T-helper 2 cell treated with Interferon-gamma antibody and Interleukin-4, amounts not matched to agents 5 μg/mL and 100 μg/mL, for 36 hours (primary cell): ENCODE data around the gene ETS1.

Experiments
- DNase-seq: peaks from one replicate; pipeline ENCODE4 v3.0.0; 2021; ENCODE audit warnings: low spot score
- H3K27ac Mint-ChIP-seq: one replicate; pipeline ENCODE4 v1.8.0; 2021; ENCODE audit warnings: mild to moderate bottlenecking, mixed read lengths
- H3K27me3 Mint-ChIP-seq: one replicate; pipeline ENCODE4 v1.8.0; 2021; ENCODE audit warnings: low read depth, mixed read lengths
- H3K36me3 Mint-ChIP-seq: one replicate; pipeline ENCODE4 v1.8.0; 2021; ENCODE audit warnings: low read depth, mixed read lengths
- H3K4me1 Mint-ChIP-seq: one replicate; pipeline ENCODE4 v1.8.0; 2021; ENCODE audit warnings: low read depth, mixed read lengths
- H3K4me3 Mint-ChIP-seq: one replicate; pipeline ENCODE4 v1.8.0; 2022; ENCODE audit warnings: mild to moderate bottlenecking, moderate library complexity, mixed read lengths
- H3K9me3 Mint-ChIP-seq: one replicate; pipeline ENCODE4 v1.8.0; 2021; ENCODE audit warnings: mixed read lengths

Gene ETS1

DNA sequence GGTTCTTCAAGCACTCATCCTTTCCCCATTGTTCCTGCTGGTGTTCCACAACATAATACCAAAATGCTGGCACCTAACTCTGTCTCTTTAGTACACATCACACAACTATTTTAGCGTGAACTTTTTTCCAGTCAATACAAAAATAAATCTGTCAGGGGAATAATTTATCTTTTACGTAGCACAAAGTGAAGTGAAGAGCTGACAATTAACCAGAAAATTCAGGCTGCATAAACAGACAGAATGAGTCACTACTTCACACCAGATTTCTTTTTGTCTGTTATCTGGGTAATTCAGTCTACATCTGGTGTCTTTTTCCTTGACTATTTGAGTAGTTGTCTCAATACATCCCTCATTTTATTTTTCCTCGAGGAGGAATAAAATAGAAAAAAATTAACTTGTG is 7.9 kb upstream of the ETS1 start:
- Mint-ChIP-seq H3K27me3 (peaks cover 9% of the 10 kb centered on the region), H3K27ac (no peak overlapping the region), H3K36me3 (no peaks in the 10 kb centered on the region), H3K4me3 (no peak overlapping the region), H3K4me1 (peaks cover 20% of the 10 kb centered on the region), H3K9me3 (no peaks in the 10 kb centered on the region)
- DNase-seq, result no peak

DNA sequence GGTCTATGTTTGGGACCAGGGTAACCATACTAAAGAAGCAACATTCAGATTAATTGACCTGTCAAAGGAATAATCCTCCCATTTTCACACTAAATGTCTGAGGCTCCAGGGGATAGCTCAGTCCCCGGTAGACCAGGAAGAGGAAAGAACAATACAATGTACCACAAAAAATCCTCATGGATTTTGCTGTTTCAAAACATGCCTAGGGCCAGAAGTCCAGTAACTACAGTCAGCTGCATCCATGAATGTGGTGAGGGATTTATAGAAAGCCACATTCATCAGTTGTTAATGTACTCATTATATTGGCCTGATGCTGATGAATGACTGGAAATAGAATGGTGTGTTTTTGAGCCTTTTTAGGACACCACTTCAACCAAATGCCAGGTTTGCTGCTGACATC is 6.9 kb upstream of the ETS1 start:
- peaks cover 3% of the 10 kb centered on the region for H3K9me3 Mint-ChIP-seq
- no peak overlapping the region for H3K4me3 Mint-ChIP-seq
- peaks cover 17% of the 10 kb centered on the region for H3K27me3 Mint-ChIP-seq

DNA sequence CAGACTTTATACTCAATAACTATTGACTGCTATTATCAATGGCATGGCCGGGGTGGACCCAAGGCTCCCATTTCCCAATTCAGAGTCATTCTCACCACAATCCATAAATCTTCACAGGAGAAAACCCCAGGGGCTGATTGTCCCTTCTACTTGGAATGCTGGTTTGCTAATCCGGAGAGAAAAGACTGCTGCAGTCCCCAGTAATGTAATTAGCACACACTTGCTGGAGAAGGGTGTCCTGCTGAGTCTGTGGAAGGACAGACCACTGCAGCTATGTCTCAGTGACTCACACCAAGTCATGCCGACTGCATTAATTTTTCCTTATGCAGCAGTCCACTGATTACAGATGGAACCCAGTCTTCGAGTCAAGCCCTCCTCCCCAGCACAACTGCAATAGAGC is 5.9 kb upstream of the ETS1 start:
- Mint-ChIP-seq H3K27me3 (peaks cover 18% of the 10 kb centered on the region), H3K36me3 (no peaks in the 10 kb centered on the region), H3K4me3 (no peak overlapping the region), H3K27ac (no peak overlapping the region), H3K9me3 (peaks cover 3% of the 10 kb centered on the region), H3K4me1 (peaks cover 3% of the 10 kb centered on the region)
- no peak for DNase-seq

More for the DNA sequence above, 6.9 kb upstream of the ETS1 start:
- Mint-ChIP-seq H3K27ac (no peak overlapping the region), H3K36me3 (no peaks in the 10 kb centered on the region), H3K4me1 (peaks cover 10% of the 10 kb centered on the region)
- no peak for DNase-seq

DNA sequence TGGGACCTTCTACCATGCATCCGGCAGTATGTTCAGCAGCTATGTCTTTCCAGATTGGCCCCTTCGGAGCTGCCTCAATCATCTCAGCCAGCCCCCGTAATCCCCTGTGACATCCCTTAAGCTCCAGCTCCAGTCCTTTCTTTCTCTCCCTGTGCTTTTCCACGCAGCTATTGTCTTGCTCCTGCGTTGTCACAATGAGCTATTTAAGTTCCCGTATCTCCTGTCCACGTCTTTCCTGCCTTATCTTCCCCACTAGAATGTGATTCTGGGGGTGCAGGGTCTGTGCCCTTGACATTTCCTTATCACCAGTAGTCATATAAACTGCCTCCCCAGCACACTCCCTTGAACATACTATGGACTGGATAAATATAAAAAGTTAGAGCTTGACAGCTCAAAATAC is 5.1 kb upstream of the ETS1 start:
- Mint-ChIP-seq H3K27me3 (peaks cover 19% of the 10 kb centered on the region), H3K4me1 (peaks cover 3% of the 10 kb centered on the region), H3K9me3 (peaks cover 3% of the 10 kb centered on the region), H3K27ac (no peak overlapping the region), H3K4me3 (no peak overlapping the region), H3K36me3 (no peaks in the 10 kb centered on the region)
- DNase-seq, result no peak

DNA sequence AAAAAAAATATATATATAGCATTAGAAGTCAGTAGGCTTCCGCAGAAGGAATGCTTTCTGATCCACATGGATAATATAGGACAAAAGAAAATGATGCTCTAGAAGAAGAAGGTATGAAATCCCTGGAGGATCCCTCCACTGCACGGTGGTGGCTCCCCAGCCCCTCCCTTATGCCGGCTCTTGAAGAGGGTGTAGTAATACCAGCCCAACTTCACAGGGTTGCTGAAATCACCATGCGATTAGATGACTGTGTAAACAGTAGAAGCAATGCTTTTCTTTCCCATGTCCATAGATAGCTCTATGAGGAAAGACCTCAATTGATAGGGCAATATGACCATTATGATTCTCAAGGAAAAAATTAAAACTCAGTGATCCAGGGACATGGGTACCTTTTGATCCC is 3.2 kb upstream of the ETS1 start:
- no peak for DNase-seq
- Mint-ChIP-seq H3K27ac (no peak overlapping the region), H3K4me1 (no peaks in the 10 kb centered on the region), H3K4me3 (no peak overlapping the region), H3K9me3 (peaks cover 3% of the 10 kb centered on the region), H3K36me3 (no peaks in the 10 kb centered on the region), H3K27me3 (peaks cover 28% of the 10 kb centered on the region)

DNA sequence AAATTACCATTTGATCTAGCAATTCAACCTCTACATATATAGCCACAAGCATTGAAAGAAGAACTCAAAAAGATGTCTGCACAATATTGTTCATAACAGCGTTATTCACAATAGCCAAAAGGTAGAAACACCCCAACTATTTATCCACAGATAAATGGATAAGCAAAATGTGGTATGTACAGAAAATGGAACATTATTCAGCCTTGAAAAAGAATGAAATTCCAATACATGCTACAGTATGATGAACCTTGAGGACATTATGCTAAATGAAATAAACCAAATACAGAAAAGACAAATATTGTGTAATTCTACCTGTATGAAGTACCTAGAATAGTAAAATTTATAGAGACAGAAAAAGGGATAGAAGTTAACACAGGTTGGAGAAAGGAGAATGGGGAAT is 2.6 kb upstream of the ETS1 start:
- no peak for DNase-seq
- Mint-ChIP-seq H3K36me3 (no peaks in the 10 kb centered on the region), H3K4me1 (no peaks in the 10 kb centered on the region), H3K9me3 (peaks cover 3% of the 10 kb centered on the region), H3K27ac (no peak overlapping the region), H3K4me3 (no peak overlapping the region), H3K27me3 (peaks cover 30% of the 10 kb centered on the region)

DNA sequence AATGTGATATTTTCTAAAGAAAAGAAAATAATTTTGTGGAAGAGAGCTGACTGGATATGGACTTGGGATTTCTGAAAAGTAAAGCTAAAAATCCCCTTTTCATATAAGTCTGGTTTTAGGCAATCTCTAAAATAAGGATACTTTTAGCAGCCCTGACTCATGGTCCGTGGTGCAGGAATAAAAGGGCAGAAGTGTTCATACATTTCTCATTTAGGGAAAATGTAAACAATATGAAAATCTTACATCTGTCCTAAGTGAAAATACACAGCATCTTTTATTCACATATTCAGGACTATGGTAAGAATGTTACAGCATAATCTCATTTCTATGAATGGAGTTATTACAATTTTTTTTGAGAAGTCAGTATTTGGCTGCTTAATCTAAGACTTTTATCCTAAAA is 735 bp upstream of the ETS1 start:
- H3K27me3 Mint-ChIP-seq, result peaks cover 34% of the 10 kb centered on the region
- H3K27ac Mint-ChIP-seq, result no peak overlapping the region
- peaks cover 2% of the 10 kb centered on the region for H3K4me1 Mint-ChIP-seq
- DNase-seq, result no peak
- peaks cover 3% of the 10 kb centered on the region for H3K9me3 Mint-ChIP-seq
- no peak overlapping the region for H3K4me3 Mint-ChIP-seq
- no peaks in the 10 kb centered on the region for H3K36me3 Mint-ChIP-seq

DNA sequence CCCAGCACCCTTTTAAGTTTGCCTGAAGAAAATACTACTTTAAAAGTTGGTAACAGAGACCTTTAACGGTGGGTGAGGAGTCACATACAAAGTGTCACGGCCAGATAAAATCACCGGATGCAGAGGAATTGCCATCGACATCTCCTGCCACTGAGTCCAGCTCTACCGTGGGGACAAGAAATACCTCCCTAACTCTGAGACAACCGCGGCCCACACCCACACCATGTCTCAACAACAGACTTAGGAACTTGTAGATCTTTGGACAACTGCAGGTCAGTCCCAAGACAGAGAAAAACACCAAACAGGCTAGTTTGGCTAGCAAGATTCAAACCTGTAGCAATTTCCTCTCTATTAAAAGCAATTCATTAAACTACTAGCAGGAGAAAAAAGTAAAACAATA is 669 bp downstream of the ETS1 start:
- Mint-ChIP-seq H3K36me3 (no peaks in the 10 kb centered on the region), H3K27me3 (peaks cover 34% of the 10 kb centered on the region), H3K4me1 (peaks cover 5% of the 10 kb centered on the region), H3K27ac (no peak overlapping the region), H3K9me3 (peaks cover 3% of the 10 kb centered on the region), H3K4me3 (no peak overlapping the region)
- no peak for DNase-seq

DNA sequence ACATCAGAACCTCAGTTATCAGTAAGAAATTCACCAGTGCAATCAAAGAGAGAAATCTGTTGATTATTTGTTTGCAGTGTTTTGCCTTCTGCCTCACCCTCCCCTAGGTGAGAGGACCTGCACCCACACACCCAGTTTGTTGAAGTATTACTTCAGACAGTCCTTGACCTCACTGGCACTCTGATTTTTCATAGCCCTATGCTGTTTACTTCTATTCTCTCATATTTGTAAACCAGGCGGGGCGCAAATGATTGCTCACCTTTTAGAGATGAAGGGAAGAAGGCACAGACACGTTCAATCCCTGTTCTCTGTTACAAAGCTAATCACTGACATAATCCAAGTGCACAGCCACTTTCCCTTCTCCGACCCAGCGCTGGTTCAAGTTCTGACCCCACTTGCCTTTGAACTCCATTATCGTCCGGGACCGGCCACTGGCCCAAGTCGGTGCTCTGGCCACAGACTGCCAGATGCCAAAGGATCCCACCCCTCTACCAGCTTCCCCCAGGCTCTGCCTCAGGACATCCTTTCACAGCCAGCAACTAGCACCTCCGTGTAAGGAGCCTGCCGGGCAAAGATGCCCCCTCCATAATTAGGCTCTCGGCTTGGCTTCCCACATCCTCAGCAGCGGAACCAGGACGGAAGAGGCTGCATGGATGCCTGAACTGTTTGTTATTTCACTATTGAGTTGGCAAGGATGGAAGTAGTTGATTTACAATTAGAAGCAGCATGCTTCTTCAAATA is 1.7 kb downstream of the ETS1 start:
- H3K4me3 Mint-ChIP-seq, result no peak overlapping the region
- no peaks in the 10 kb centered on the region for H3K36me3 Mint-ChIP-seq
- H3K27me3 Mint-ChIP-seq, result peaks cover 30% of the 10 kb centered on the region
- no peak for DNase-seq
- H3K4me1 Mint-ChIP-seq, result peaks cover 6% of the 10 kb centered on the region
- peaks cover 3% of the 10 kb centered on the region for H3K9me3 Mint-ChIP-seq
- no peak overlapping the region for H3K27ac Mint-ChIP-seq

DNA sequence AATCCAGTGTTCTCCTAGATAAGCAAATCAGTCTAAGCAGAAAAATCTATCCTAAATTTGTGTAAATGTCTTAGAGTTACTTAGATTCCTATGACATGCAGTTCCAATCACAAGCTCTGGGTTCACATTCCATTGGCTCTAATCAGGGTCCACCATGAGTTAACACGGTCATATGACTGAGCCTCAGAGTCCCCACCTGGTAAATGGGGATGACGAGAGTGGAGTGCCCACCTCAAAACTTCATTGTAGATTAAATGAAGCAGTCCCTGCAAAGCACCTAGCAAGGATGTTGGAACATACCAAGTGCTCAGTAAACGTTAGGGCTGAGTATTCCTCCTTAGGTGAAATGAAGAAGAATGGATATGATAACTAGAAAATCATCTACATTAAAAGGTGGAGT is 3.1 kb downstream of the ETS1 start:
- Mint-ChIP-seq H3K36me3 (no peaks in the 10 kb centered on the region), H3K4me3 (no peak overlapping the region), H3K4me1 (peaks cover 17% of the 10 kb centered on the region), H3K9me3 (no peaks in the 10 kb centered on the region), H3K27ac (no peak overlapping the region), H3K27me3 (peaks cover 20% of the 10 kb centered on the region)
- DNase-seq, result no peak

DNA sequence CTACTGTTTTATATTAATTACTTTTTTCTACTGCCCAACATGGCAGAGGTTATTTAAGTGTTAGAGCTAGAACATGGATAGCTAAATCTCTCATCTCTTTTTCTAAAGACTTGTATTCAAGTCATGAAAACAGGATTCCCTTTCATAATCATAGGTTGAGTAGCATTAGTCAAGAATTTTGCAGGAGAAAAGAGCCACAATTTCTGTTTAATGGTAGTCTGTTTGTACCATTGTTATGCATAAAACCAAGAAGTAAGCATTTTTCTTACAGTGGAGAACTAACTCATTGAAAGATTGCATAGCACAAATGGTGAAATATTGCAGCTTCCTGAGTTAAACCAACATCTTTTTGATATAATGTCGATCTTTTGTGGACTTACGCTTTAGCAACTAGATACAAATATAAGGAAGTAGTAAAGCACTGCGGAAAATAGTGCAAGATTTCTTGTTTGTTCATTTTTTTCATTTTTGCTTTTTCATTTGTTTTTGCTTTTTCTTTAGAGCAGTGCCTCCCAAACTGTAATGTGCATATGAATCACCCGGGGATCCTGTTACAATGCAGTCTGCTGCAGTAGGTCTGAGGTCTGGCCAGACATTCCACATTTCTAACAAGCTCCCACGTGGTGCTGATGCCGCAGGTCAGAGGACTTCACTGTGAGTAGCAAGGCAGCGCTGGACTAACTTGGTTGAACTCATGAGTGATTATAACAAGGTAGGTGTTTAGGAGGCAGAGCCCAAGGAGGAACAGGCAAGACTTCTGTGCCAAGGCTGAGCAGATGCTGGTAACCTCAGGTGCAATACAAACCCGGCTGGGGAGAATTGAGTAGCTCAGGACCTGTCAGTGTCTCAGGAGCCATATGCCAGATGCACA is 4.6 kb downstream of the ETS1 start:
- Mint-ChIP-seq H3K36me3 (no peaks in the 10 kb centered on the region), H3K27ac (no peak overlapping the region), H3K27me3 (peaks cover 18% of the 10 kb centered on the region), H3K4me1 (peaks cover 17% of the 10 kb centered on the region), H3K4me3 (no peak overlapping the region), H3K9me3 (no peaks in the 10 kb centered on the region)
- no peak for DNase-seq

DNA sequence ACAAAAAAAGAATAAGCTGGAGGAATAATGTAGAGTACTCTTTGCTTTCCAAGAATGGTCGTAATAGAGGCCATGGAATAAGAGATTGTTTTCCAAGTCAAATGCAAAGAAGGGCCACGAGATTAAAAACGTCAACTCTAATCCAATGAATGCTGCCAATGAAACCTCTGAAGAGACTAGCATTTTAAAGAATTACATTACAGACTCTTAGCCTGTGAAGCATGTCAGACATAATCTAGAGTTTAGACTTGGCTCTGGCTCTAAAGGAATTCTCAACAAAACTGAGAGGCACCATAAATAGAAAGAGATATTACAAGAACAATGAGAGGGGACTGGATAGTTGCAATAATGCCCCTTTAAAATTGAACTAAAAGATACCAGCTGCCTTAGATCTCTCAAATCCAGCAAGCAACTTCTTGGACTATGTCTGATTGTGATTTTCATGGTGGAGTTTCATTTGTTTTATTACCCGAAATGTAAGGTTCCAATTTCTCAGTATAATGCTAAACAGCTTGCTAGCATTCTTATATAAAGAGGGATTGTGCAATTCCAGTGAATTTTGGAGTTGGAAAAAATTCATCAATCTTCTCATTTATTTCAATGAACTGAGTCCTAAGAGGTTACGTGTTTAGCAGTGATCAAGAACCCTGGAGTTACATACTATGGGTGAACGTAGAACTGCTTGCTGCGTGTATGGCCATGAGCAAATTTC is 5.6 kb downstream of the ETS1 start:
- no peak for DNase-seq
- no peaks in the 10 kb centered on the region for H3K9me3 Mint-ChIP-seq
- H3K4me3 Mint-ChIP-seq, result no peak overlapping the region
- peaks cover 19% of the 10 kb centered on the region for H3K4me1 Mint-ChIP-seq
- no peaks in the 10 kb centered on the region for H3K36me3 Mint-ChIP-seq
- H3K27me3 Mint-ChIP-seq, result peaks cover 11% of the 10 kb centered on the region
- no peak overlapping the region for H3K27ac Mint-ChIP-seq

DNA sequence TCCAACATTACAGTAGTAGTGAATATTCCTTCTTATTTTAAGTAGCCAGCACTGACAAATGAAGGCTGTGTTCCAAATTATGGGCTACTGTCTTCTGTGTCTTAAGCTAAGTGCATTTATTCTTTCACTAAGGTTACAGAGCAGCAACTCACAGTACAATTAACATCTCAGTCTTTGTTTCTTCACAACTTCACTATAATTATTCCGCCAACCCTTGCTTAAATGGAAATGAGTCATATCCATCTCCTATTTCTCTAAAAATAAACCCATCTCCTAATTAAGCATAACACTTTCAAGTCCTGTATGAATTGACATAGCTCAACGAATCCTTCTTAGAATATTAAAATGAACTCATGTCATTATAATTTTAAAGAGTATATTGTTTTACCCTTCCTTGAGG is 6.7 kb downstream of the ETS1 start:
- Mint-ChIP-seq H3K27ac (peak overlapping the region; percentile 53), H3K9me3 (no peaks in the 10 kb centered on the region), H3K36me3 (no peaks in the 10 kb centered on the region), H3K4me3 (peak overlapping the region; percentile 55), H3K27me3 (peaks cover 6% of the 10 kb centered on the region), H3K4me1 (peaks cover 19% of the 10 kb centered on the region)
- no peak for DNase-seq
